ENCODE results near the gene SCARF1.

SCARF1 gene

GRCh38 chr17:1588821-1589585, 56.5 kb downstream of the SCARF1 start:
- TF ChIP-seq GATA1 (IDR thresholded peaks at IDR 0.05; ENCODE audit: low read depth, low read length): no peak
- TF ChIP-seq POLR2A (IDR thresholded peaks at IDR 0.05; ENCODE audit: low read length): no peak
- peak in 1 of 2 experiments; percentile 49 for DNase-seq

GRCh38 chr17:1584167-1584566, 61.4 kb downstream of the SCARF1 start:
- no peak for DNase-seq
- TF ChIP-seq GATA1 (IDR thresholded peaks at IDR 0.05; ENCODE audit: low read depth, low read length) (no peak), POLR2A (IDR thresholded peaks at IDR 0.05; ENCODE audit: low read length) (no peak)
